ENCODE results near the gene NPL. TPM values are rescaled to one million over a fixed set of nuclear protein-coding genes. Genes with fewer than 3 reads are reported as not detected.

The NPL gene
- total and polyA plus RNA-seq, 2 of the 13 experiments (the other 11 are each of a cell fraction or from before 2014, with no cell fraction given), result 0.03 to 0.04 TPM

DNA sequence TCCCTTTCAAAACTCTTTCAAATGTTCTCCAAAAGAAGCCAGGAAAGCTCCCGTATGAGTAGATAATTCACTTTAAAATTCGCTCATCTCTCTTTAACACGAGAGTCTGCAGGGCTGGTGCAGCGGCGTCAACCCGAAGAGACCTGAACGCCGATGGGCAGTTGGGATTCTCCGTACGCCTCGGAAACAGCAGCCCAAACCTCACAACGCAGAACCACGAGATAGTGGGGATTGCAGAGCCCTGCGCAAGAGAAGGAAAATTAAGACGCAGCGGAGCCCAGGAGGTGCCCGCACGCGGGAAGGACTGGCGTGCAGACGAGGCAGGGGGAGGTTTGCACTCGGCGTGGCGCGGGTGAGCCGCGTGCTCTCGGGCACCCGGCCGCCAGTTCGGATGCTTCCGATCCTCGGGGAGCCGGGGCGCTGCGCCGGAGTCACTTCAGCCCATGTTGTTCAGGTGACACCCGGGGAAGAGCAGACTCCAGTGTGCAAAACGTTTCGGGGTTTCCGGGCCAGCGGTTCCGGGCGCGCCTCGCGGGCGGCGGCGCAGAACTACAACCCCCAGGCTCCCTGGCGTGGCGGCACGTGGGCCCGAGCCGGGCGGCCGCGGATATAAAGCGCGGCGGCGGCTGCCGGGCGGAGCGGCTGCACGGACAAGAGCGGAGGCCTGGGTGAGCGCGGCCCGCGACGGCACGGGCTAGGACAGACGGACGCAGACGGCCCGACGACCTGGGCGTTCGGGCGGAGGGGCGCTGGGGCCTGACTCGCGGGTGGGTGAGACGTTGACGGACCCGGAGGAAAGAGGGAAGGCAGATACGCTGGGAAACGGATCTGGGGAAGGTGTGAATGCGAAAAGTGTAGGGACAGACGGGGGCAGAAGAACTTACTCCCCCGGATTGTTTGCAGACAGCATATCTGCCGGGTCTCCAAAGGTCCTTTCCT lies at the start of gene NPL (continued):
- TF ChIP-seq, protein P1, sequence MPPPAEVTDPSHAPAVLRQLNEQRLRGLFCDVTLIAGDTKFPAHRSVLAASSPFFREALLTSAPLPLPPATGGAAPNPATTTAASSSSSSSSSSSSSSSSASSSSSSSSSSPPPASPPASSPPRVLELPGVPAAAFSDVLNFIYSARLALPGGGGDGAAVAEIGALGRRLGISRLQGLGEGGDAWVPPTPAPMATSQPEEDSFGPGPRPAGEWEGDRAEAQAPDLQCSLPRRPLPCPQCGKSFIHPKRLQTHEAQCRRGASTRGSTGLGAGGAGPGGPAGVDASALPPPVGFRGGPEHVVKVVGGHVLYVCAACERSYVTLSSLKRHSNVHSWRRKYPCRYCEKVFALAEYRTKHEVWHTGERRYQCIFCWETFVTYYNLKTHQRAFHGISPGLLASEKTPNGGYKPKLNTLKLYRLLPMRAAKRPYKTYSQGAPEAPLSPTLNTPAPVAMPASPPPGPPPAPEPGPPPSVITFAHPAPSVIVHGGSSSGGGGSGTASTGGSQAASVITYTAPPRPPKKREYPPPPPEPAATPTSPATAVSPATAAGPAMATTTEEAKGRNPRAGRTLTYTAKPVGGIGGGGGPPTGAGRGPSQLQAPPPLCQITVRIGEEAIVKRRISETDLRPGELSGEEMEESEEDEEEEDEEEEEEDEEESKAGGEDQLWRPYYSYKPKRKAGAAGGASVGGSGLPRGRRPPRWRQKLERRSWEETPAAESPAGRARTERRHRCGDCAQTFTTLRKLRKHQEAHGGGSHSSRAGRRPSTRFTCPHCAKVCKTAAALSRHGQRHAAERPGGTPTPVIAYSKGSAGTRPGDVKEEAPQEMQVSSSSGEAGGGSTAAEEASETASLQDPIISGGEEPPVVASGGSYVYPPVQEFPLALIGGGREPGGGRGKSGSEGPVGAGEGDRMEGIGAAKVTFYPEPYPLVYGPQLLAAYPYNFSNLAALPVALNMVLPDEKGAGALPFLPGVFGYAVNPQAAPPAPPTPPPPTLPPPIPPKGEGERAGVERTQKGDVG (CRISPR knock-in tag; IDR thresholded peaks at IDR 0.05; ENCODE audit: borderline replicate concordance), result no peak
- TF ChIP-seq, protein P2, sequence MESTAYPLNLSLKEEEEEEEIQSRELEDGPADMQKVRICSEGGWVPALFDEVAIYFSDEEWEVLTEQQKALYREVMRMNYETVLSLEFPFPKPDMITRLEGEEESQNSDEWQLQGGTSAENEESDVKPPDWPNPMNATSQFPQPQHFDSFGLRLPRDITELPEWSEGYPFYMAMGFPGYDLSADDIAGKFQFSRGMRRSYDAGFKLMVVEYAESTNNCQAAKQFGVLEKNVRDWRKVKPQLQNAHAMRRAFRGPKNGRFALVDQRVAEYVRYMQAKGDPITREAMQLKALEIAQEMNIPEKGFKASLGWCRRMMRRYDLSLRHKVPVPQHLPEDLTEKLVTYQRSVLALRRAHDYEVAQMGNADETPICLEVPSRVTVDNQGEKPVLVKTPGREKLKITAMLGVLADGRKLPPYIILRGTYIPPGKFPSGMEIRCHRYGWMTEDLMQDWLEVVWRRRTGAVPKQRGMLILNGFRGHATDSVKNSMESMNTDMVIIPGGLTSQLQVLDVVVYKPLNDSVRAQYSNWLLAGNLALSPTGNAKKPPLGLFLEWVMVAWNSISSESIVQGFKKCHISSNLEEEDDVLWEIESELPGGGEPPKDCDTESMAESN (CRISPR knock-in tag; conservative IDR thresholded peaks at IDR 0.05), result 0 out of 2 replicates have a peak, but pooled peaks have one; percentile 56
- 0 out of 2 replicates have a peak, but pooled peaks have one; percentile 71 for TF ChIP-seq EZH2 (conservative IDR thresholded peaks at IDR 0.05; ENCODE audit: low read depth, low read length)
- 0 out of 2 replicates have a peak, but pooled peaks have one; percentile 44 for TF ChIP-seq ZNF710 (CRISPR knock-in tag; IDR thresholded peaks at IDR 0.05; ENCODE audit: borderline replicate concordance)
- no peak for TF ChIP-seq ELF4 (CRISPR knock-in tag; IDR thresholded peaks at IDR 0.05; ENCODE audit: borderline replicate concordance)
- TF ChIP-seq, protein P3, sequence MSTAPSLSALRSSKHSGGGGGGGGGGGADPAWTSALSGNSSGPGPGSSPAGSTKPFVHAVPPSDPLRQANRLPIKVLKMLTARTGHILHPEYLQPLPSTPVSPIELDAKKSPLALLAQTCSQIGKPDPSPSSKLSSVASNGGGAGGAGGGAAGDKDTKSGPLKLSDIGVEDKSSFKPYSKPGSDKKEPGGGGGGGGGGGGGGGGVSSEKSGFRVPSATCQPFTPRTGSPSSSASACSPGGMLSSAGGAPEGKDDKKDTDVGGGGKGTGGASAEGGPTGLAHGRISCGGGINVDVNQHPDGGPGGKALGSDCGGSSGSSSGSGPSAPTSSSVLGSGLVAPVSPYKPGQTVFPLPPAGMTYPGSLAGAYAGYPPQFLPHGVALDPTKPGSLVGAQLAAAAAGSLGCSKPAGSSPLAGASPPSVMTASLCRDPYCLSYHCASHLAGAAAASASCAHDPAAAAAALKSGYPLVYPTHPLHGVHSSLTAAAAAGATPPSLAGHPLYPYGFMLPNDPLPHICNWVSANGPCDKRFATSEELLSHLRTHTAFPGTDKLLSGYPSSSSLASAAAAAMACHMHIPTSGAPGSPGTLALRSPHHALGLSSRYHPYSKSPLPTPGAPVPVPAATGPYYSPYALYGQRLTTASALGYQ (CRISPR knock-in tag; IDR thresholded peaks at IDR 0.05), result no peak
- TF ChIP-seq SYNCRIP (IDR thresholded peaks at IDR 0.05; ENCODE audit: insufficient read depth, low read depth, low read length), result no peak
- TF ChIP-seq HNRNPLL (IDR thresholded peaks at IDR 0.05; ENCODE audit: low read depth, low read length, poor library complexity, severe bottlenecking), result peak; percentile 71
- peak; percentile 29; the same call in 1 of the 2 replicates for TF ChIP-seq CBFB (CRISPR knock-in tag; IDR thresholded peaks at IDR 0.05)
- TF ChIP-seq SNAPC2 (CRISPR knock-in tag; IDR thresholded peaks at IDR 0.05), result peak; percentile 45; the same call in 1 of the 2 replicates
- peak; percentile 66; the same call in 1 of the 2 replicates for TF ChIP-seq USF2 (IDR thresholded peaks at IDR 0.05; ENCODE audit: low read depth, low read length)
- peak; percentile 75; the same call in 1 of the 2 replicates for TF ChIP-seq USF2 (CRISPR knock-in tag; IDR thresholded peaks at IDR 0.05; ENCODE audit: borderline replicate concordance)
- peak; percentile 28; the same call in 1 of the 2 replicates for TF ChIP-seq ETV5 (CRISPR knock-in tag; IDR thresholded peaks at IDR 0.05; ENCODE audit: borderline replicate concordance)
- no peak for TF ChIP-seq ZNF550 (CRISPR knock-in tag; IDR thresholded peaks at IDR 0.05; ENCODE audit: borderline replicate concordance)
- TF ChIP-seq MEIS1 (CRISPR knock-in tag; IDR thresholded peaks at IDR 0.05; ENCODE audit: borderline replicate concordance), result no peak

Data from HepG2 (cell line).